22Rv1 (cell line): ENCODE measurements around the gene CIAO2B.

Source experiments
- H3K27ac ChIP-seq: fragments of 450-650 bp; 2 replicates; pipeline ENCODE4 v1.5.1; 2017
- ZFX ChIP-seq: fragments of 450-650 bp; IDR thresholded peaks from 2 replicates; pipeline ENCODE4 v1.6.1; 2017; ENCODE audit warnings: antibody characterized with exemption, borderline replicate concordance
- TF ChIP-seq, protein P1 (sequence below): fragments of 450-650 bp; IDR thresholded peaks from 2 replicates; pipeline ENCODE4 v1.5.1; 2017; ENCODE audit warnings: mild to moderate bottlenecking

The CIAO2B gene

GRCh38 chr16:66908116-66908515 is 26.1 kb downstream of the CIAO2B start:
- TF ChIP-seq, protein P1, sequence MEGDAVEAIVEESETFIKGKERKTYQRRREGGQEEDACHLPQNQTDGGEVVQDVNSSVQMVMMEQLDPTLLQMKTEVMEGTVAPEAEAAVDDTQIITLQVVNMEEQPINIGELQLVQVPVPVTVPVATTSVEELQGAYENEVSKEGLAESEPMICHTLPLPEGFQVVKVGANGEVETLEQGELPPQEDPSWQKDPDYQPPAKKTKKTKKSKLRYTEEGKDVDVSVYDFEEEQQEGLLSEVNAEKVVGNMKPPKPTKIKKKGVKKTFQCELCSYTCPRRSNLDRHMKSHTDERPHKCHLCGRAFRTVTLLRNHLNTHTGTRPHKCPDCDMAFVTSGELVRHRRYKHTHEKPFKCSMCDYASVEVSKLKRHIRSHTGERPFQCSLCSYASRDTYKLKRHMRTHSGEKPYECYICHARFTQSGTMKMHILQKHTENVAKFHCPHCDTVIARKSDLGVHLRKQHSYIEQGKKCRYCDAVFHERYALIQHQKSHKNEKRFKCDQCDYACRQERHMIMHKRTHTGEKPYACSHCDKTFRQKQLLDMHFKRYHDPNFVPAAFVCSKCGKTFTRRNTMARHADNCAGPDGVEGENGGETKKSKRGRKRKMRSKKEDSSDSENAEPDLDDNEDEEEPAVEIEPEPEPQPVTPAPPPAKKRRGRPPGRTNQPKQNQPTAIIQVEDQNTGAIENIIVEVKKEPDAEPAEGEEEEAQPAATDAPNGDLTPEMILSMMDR: no peak
- TF ChIP-seq ZFX: no peak
- no peak overlapping the region for H3K27ac ChIP-seq

DNA sequence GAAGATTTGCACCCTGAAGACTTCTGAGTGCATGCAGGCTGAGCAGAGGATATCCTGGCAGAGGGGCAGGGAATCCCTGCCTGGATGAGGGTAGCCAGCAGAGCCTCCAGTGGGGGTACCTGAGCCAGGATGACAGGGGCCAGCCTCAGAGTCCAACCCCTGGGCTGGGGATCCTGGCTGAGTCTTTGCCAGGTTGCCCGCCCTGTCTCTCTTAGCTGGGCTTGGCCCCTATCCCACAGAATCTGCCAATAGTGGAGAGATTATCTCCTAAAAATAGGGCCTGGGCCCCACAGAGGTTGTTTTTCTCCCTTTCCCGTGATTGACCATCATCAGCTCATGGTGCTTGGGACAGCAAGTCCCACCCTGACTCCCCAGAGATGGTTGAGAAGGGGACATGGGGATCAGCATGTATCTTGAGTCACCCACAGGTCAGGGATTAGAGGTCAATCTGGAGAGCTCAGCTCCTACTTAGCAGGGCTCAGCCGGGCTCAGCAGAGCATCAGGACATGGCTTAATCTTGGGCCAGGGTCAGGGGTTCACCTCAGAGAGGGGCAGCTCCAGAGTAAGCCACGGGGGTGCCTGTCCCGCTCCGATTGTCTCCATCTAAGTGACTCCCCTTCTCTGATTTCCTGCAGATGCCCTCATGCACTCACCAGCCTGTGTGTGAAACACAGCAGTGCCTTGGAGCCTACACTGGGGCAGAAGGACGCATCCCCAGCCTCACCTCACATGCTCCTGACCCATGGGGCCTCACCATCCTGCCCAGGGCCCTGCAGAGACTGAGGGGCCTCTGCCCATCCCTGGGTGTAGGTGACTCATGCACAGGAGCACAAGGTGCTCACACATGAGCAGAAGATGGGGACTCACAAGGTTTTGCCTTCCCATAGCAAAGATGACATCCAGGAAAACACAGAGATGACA is 27.0 kb downstream of the CIAO2B start:
- no peak for TF ChIP-seq ZFX
- TF ChIP-seq, protein P1: no peak
- no peak overlapping the region for H3K27ac ChIP-seq

- H3K27ac ChIP-seq: no peak overlapping the region
- TF ChIP-seq ZFX: no peak
- TF ChIP-seq, protein P1: no peak
These were observed 28.3 kb downstream of the CIAO2B start for GRCh38 chr16:66905633-66906539.

- TF ChIP-seq, protein P1: no peak
- no peak for TF ChIP-seq ZFX
- no peak overlapping the region for H3K27ac ChIP-seq
These were observed 29.2 kb downstream of the CIAO2B start for GRCh38 chr16:66904846-66905632.

DNA sequence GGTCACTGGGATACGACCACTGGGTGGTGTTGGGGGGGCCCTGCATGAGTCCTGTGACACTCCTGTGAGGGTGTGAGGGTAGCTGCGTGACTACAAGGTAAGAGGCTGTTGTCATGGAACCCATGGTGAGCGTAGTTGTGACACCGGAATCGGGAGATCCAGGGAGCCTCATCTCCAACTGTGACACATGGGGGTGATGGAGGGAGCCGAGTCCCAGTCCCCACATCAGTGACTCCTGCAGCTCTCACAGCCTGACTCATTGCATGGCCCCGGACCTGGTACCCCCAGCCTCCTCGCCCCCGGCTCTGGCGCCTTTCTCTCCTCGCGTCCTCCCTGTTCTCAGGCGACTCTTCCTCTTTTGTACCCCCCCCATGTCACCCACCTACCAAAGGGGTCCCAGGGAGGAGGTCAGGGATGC is 29.8 kb downstream of the CIAO2B start:
- TF ChIP-seq ZFX: no peak

DNA sequence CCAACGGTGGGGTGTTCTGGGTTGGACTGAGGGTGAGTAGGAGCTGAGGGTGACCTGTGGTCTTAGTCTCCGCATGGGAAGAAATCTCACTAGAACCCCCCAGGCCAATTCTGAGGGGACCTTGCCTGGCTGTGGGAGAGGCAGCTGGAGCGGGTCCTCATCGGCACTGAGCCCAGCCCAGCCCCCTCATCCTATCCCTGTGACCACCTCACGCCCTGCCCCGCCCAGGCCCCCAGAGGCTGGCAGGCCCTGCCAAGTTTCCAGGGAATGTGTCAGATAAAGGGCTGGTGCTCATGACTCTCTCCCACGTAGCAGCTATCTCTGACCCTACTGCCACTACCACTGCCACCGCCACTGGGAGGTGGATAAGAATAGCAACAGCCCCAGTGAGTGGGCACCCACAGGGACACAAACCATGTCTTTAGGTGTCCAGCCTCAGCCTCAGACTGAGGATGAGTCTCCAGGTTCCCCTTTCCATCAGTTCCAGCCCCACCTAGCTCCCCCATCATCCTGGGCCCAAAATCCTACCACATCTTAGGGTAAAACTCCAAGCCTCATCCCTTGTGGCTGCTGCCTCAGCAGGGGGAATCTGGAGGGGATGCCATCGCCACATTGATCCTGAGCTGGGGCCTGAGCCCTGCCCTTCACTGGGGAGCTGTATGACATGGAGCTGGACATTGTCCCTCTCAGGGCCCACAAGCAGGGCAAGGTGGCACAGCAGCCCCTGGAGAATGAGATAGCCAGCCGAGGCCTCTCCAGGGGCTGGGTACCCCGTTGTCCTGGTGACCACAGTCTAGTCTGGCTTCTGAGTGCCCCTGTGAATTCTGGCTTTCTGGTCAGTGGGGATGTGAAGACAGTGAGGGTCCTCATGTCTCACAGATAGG is 30.4 kb downstream of the CIAO2B start:
- no peak for TF ChIP-seq ZFX
- TF ChIP-seq, protein P1: no peak
- H3K27ac ChIP-seq: no peak overlapping the region

More for the DNA sequence above, 29.8 kb downstream of the CIAO2B start:
- H3K27ac ChIP-seq: no peak overlapping the region
